ENCODE results near the gene HMGB3.
"Not testable (repeated sequence)": the region's sequence is repeated elsewhere in the genome, so short reads cannot be mapped to it uniquely, and the experiment has no call there.

The HMGB3 gene

GRCh38 chrX:150980186-150980585 lies 2.9 kb upstream of the HMGB3 start:
- no peak for DNase-seq

GRCh38 chrX:150980711-150981110 lies 2.4 kb upstream of the HMGB3 start:
- no peak for DNase-seq

GRCh38 chrX:150982235-150982787 lies 824 bp upstream of the HMGB3 start:
- no peak for DNase-seq

DNA sequence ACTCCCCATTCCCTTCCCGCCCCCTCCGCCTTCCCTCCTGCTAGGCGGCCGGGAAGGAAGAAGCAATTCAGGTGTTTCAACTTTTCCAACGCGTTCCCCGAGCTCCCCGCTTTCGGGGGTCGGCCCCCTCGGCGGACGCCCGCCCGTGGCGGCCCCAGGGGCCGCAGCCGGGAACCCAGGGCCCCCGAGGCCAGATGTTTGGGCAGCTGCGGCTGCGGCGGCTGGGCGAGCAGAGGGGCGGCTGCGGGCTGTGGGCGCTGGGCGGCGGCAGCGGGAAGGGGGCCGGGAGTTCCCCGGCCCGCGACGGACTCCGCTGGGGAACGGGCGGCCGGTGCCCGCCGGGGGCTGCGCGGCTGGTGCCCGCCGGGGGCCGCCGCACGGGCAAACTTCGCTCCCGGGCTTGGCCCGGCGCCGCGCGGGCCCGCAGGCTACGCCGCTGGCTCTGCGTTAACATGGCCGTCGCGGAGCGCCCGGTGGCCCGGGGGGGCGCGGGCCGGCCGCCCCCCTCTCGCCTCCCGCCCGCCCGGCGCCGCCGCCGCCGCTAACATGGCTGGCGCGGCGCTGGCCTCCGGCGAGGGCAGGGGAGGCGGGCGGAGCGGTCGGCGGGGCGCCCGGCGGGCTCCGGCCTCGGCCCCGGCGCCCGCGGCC lies 510 bp downstream of the HMGB3 start:
- no peak for DNase-seq

GRCh38 chrX:150984169-150984824 lies 1.2 kb downstream of the HMGB3 start:
- DNase-seq = no peak

DNA sequence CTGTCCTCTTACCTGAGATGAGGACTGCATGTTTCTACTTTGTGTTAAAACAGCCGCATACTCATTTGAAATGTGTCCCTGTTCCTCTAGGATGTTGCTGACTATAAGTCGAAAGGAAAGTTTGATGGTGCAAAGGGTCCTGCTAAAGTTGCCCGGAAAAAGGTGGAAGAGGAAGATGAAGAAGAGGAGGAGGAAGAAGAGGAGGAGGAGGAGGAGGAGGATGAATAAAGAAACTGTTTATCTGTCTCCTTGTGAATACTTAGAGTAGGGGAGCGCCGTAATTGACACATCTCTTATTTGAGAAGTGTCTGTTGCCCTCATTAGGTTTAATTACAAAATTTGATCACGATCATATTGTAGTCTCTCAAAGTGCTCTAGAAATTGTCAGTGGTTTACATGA lies 4.6 kb downstream of the HMGB3 start:
- not testable (repeated sequence) for DNase-seq

DNA sequence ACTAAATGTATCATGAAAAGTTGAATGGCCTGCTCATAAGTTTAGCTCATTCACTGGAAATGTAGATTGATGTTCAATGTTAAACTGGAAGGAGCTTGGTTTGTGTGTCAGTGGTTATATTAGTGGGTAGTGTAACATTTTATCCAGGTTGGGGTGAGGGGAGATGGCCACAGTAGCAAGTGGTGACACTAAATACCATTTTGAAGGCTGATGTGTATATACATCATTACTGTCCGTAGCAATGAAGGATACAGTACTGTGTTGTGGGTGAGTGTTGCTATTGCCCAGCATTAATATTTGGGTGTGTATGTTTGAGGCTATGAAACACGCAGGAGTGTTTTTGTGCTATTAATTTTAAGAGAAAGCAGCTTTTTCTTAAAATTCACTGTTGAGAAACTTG lies 6.3 kb downstream of the HMGB3 start:
- no peak for DNase-seq

DNA sequence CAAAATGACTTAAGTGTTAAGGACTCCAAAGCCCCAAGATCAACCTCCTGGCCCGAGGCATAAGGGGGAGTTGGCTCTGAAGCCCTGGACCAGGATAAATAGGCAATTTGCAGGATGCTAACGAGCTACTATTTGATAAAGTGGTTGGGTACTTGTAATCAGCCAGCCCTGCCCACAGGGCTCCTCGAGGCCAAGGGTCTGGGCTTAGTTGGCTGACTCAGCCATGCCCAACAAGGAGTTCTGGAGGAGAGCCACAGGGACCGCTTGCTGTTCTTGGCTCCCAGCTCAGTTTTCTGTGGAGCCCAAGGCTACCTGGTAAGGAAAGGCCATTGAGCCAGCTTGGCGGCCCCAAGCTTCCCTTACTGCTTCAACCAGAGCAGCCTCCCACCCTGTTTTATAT lies 7.8 kb downstream of the HMGB3 start:
- no peak for DNase-seq

- no peak for DNase-seq
Observed at GRCh38 chrX:151000861-151001331, 17.8 kb downstream of the HMGB3 start.

- DNase-seq = no peak
Observed at GRCh38 chrX:151004085-151004484, 20.9 kb downstream of the HMGB3 start.

GRCh38 chrX:151006410-151007109 lies 23.4 kb downstream of the HMGB3 start:
- no peak for DNase-seq

- DNase-seq = no peak
Observed at GRCh38 chrX:151009582-151009981, 26.4 kb downstream of the HMGB3 start.

- no peak for DNase-seq
Observed at GRCh38 chrX:151013164-151013743, 30.1 kb downstream of the HMGB3 start.

DNA sequence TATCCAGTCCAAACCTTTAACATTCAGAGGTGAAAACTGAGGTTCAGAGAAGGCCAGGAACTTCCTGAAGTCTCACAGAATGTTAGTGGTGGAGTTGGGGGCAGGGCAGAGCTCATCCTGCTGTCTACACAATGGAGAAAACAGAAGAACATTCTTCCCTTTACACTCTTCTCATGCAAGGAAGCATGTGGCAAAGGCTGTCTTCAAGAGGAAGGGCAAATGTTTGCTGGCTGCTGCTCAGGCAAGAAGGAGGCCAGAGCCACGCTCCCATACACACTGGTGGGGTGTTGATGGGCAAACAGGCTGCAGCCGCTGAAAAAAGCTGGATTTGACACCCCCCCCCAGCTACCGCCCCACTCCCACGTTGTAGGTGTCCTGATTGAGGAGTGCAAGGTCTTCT lies 32.5 kb downstream of the HMGB3 start:
- DNase-seq = no peak

DNA sequence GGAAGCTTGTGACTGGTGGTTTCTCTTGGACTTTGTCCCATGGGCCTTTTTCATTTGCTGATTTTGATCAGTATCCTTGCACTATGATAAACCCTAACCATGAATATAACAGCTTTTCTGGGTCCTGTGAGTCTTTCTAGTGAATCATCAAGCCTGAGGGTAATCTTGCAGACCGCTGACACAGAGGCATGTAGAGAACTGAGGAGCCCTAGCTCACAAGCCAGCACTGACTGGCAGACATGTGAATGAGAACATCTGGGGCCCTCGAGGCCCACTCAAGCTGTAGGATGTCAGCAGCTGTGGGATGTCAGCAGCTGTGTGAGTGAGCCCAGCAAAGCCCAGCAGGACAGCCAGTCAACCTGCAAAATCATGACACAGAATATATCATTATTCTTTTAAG lies 36.7 kb downstream of the HMGB3 start:
- DNase-seq = no peak

DNA sequence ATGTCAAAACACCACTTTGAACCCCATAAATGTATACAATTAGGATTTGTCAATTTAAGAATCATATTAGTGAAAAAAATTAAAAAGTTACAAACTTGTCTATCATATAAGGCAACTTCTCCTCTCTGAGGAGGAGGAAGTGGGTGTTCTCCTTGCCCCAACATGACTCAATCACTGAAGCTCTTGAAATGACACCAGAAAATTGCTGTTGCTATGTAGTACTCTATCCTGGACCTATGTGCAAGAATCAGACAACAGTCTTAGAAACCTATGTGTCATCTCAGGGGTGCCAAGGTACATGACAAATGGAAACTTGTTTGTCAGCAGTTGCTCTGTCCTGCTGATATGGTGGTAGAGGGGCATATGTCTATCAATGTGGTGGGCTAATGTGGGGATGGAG lies 47.7 kb downstream of the HMGB3 start:
- no peak for DNase-seq

DNA sequence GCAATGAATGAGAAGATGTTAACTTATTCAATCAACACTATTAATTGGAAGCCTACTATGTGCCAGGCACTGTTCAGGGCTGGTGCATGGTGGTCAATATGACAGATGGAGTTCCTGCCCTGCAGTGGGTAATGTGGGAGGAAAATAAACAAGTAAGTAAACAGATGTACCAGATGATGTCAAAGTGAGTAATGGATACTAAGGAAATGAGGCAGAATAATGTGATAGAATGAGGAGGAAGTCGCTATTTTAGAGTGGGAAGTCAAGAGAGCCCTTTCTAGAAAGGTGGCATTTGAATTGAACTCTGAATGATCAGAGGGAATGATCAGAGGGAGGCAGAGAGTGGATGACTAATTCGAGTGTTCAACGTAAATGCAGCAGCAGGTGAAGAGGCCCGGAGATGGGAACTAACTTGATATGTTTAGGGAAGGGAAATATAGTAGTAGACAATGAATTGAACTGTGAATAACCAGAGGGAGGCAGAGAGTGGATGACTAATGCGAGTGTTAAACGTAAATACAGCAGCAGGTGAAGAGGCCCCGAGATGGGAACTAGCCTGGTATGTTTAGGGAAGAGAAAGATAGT lies 48.3 kb downstream of the HMGB3 start:
- no peak for DNase-seq

DNA sequence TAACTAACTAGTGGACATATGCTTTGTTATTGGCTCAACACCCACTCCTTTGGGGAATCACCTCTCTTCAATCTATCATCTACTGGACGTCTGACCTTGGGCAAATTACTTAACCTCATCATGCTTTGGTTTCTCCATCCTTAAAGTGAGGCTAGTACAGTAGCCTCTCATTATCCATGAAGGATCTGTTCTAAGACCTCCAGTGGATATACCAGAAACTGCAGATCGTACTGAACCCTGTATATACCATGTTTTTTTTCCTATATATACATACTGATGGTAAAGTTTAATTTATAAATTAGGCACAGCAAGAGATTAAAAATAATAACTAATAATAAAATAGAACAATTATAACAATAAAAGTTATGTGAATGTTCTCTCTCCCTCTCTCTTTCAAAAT lies 56.2 kb downstream of the HMGB3 start:
- DNase-seq = no peak

All from NCI-H187 treated with DMSO at 0.1 percent for 48 hours (cell line).